K562 (cell line): ENCODE data around the gene CCR9. TPM values are rescaled to one million over a fixed set of nuclear protein-coding genes. Genes with fewer than 3 reads are reported as not detected.

Experiments used
- ADNP ChIP-seq: fragments of 200-800 bp; sonication (Bioruptor generic); IDR thresholded peaks from 2 replicates; pipeline ENCODE4 v1.6.1; 2016; ENCODE audit warnings: missing genetic modification characterization, missing compliant biosample characterization
- FOXM1 ChIP-seq, 2 experiments: fragments of 450-650 bp in 1 of 2; sonication (generic) in 1 of 2; formaldehyde crosslinking in 1 of 2; IDR thresholded peaks; 2 replicates each; pipeline versions ENCODE4 v1.6.1 to v1.9.0; 2017 to 2022; ENCODE audit warnings: low read depth in 2 of 2, mild to moderate bottlenecking in 2 of 2, missing genetic modification reagents in 1 of 2, moderate library complexity in 1 of 2
- PRPF4 ChIP-seq: fragments of 200-400 bp; formaldehyde crosslinking; IDR thresholded peaks from one replicate; pipeline ENCODE4 v1.6.1; 2017; ENCODE audit warnings: low read length, low read depth, mild to moderate bottlenecking; ENCODE audit not compliant: insufficient read depth, poor library complexity, severe bottlenecking
- ZNF174 ChIP-seq: fragments of 250-450 bp; sonication (Bioruptor Pico); IDR thresholded peaks from 2 replicates; pipeline ENCODE4 v1.4.0; 2020; ENCODE audit warnings: mild to moderate bottlenecking
- ZNF76 ChIP-seq: fragments of 250-450 bp; sonication (Bioruptor Pico); IDR thresholded peaks from 2 replicates; pipeline ENCODE4 v1.4.0; 2020; ENCODE audit warnings: mild to moderate bottlenecking, moderate library complexity, borderline replicate concordance
- ZNF79 ChIP-seq: fragments of 250-450 bp; sonication (Bioruptor Pico); IDR thresholded peaks from 2 replicates; pipeline ENCODE4 v1.4.0; 2020; ENCODE audit warnings: low read depth, mild to moderate bottlenecking, moderate library complexity
- polyA plus RNA-seq, 8 experiments: library from polyadenylated mRNA; depleted of rRNA in 4 of 8; stranded (reverse) in 5 of 8; unstranded in 3 of 8; fragments of >200 nt; fragmentation: Nextera tagmentation in 2 of 8; fragmentation: Illumina TruSeq in 1 of 8; extraction: Ambion mirVana in 2 of 8; extraction: Trizol in 1 of 8; gene quantifications; 2 replicates each; pipeline versions ENCODE4 v1.2.1 to v1.2.3, GENCODE V29; 2011 to 2014; ENCODE audit warnings: inconsistent platforms in 1 of 8, missing spikeins in 1 of 8
- total RNA-seq, 7 experiments: library from RNA; depleted of rRNA in 6 of 7; stranded (reverse); fragments of >200 nt in 6 of 7; fragmentation: Illumina TruSeq in 2 of 7; extraction: Trizol in 2 of 7; gene quantifications; 2 replicates each; pipeline versions ENCODE4 v1.2.1 to v1.2.3, GENCODE V29; 2011 to 2021; ENCODE audit warnings: low replicate concordance in 1 of 7
- TF ChIP-seq, protein P1 (sequence below), 2 experiments: fragments of 450-650 bp; IDR thresholded peaks; 2 replicates each; pipeline ENCODE4 v1.6.1; 2016; ENCODE audit warnings: mild to moderate bottlenecking in 2 of 2, borderline replicate concordance in 1 of 2, low read depth in 1 of 2, moderate library complexity in 1 of 2
- TF ChIP-seq, protein P2 (sequence below): sonication (generic); formaldehyde crosslinking; IDR thresholded peaks from 2 replicates; pipeline ENCODE4 v1.8.0; 2022; ENCODE audit warnings: missing genetic modification reagents, mild to moderate bottlenecking, borderline replicate concordance
- TF ChIP-seq, protein P3 (sequence below): fragments of 250-450 bp; sonication (Bioruptor Pico); IDR thresholded peaks from 2 replicates; pipeline ENCODE4 v1.8.0; 2022; ENCODE audit warnings: moderate library complexity, mild to moderate bottlenecking, inconsistent platforms
- TF ChIP-seq, protein P4 (sequence below): sonication (generic); formaldehyde crosslinking; IDR thresholded peaks from 2 replicates; pipeline ENCODE4 v1.8.1; 2023; ENCODE audit warnings: mild to moderate bottlenecking, missing genetic modification reagents
- TF ChIP-seq, protein P5 (sequence below): fragments of 450-650 bp; formaldehyde crosslinking; IDR thresholded peaks from 2 replicates; pipeline ENCODE4 v1.4.0; 2022; ENCODE audit warnings: mild to moderate bottlenecking, moderate library complexity
- TF ChIP-seq, protein P6 (sequence below): sonication (generic); IDR thresholded peaks from 2 replicates; pipeline ENCODE4 v1.6.1; 2016

Gene CCR9
- total and polyA plus RNA-seq, 9 of the 15 experiments (the other 6 are each of a cell fraction or from before 2014, with no cell fraction given) = not detected

DNA sequence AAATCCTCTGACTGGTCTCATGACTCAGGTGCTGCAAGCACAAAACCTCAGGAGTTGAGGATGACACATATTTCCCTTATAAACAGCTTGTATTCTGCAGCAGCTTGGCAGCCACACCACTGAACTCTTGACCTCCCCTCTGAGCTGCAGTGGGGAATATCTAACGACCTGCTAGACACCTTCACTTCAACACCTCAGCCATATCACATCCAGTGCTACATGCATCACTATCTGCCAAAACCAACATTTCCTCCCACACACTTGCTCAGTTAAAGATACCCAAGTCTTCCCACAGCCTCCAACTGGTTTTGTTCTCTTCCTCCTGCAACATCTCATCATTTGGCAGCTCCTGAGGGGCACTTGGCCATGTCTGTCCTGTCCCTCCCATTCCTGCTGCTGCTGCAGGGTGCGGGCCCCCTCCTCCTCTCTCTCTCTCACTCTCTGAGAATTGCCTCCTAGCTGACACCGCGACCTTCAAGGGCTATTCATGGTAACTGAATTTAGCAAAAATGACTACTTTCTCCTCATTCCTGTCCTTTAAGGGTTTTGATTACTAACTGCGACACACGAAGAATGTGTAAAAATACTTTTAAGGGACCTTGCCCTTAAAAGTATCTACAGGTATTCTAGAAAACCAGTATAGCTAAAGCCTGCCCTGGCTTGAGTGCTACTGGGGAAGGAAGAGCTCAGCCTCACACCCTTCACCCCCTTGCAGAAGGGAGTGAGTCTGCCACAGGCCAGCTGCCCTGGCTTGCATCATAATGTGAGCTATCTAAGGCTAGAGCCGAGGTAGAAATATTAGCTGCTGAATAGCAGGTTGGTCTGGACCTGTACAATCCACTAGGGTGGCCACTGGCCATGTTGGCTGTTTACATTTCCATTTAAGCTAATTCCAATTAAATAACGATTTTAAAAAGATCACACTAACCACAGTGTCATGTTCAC is 5.0 kb upstream of the CCR9 start (continued):
- TF ChIP-seq, protein P1, sequence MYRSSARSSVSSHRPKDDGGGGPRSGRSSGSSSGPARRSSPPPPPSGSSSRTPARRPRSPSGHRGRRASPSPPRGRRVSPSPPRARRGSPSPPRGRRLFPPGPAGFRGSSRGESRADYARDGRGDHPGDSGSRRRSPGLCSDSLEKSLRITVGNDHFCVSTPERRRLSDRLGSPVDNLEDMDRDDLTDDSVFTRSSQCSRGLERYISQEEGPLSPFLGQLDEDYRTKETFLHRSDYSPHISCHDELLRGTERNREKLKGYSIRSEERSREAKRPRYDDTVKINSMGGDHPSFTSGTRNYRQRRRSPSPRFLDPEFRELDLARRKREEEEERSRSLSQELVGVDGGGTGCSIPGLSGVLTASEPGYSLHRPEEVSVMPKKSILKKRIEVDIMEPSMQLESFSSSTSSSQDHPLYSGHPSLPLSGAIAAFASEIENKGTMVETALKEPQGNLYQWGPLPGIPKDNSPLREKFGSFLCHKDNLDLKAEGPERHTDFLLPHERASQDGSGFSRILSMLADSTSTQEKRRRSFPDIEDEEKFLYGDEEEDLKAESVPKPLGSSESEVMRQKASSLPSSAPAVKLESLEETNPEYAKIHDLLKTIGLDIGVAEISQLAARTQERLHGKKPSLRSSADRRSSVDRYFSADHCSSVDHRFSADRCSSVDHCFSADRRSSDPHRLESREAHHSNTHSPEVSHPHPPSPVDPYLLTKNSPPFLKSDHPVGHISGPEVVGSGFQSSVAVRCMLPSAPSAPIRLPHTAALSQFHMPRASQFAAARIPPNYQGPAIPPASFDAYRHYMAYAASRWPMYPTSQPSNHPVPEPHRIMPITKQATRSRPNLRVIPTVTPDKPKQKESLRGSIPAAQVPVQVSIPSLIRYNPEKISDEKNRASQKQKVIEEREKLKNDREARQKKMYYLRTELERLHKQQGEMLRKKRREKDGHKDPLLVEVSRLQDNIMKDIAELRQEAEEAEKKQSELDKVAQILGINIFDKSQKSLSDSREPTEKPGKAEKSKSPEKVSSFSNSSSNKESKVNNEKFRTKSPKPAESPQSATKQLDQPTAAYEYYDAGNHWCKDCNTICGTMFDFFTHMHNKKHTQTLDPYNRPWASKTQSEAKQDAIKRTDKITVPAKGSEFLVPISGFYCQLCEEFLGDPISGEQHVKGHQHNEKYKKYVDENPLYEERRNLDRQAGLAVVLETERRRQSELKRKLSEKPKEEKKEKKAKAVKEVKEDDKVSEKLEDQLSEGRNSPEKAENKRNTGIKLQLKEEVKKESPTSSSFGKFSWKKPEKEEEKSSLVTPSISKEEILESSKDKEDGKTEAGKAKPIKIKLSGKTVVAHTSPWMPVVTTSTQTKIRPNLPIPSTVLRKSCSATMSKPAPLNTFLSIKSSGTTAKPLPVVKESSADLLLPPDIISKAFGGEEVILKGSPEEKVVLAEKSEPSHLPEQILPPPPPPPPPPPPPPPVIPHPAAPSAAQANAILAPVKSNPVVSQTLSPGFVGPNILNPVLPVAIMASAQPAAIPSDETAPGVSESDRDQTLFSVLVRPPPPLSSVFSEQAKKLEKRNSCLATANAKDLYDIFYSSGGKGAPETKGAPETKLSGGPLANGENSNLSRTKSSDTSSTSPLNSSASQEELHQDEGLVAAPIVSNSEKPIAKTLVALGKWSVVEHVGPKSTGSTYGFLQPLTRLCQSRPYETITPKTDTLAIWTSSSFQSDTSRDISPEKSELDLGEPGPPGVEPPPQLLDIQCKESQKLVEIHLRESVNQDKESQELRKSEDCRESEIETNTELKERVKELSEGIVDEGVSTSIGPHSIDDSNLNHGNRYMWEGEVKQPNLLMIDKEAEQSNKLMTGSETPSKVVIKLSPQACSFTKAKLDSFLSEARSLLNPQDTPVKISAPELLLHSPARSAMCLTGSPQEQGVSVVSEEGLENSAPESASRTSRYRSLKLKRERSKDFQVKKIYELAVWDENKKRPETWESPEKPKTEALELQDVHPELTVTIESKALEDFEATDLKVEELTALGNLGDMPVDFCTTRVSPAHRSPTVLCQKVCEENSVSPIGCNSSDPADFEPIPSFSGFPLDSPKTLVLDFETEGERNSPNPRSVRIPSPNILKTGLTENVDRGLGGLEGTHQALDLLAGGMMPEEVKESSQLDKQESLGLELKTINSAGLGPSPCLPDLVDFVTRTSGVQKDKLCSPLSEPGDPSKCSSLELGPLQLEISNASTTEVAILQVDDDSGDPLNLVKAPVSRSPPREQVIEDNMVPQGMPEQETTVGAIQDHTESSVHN (IDR thresholded peaks at IDR 0.05; ENCODE audit: borderline replicate concordance in 1 of 2, low read depth in 1 of 2) = no peak
- TF ChIP-seq FOXM1 (IDR thresholded peaks at IDR 0.05; ENCODE audit: low read depth) = peak; percentile 49; the same call in 1 of the 2 replicates
- TF ChIP-seq FOXM1 (CRISPR knock-in tag; IDR thresholded peaks at IDR 0.05; ENCODE audit: low read depth) = no peak
- no peak for TF ChIP-seq ZNF79
- no peak for TF ChIP-seq PRPF4
- no peak for TF ChIP-seq ADNP (tag)
- TF ChIP-seq, protein P2, sequence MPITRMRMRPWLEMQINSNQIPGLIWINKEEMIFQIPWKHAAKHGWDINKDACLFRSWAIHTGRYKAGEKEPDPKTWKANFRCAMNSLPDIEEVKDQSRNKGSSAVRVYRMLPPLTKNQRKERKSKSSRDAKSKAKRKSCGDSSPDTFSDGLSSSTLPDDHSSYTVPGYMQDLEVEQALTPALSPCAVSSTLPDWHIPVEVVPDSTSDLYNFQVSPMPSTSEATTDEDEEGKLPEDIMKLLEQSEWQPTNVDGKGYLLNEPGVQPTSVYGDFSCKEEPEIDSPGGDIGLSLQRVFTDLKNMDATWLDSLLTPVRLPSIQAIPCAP (CRISPR knock-in tag) = no peak
- TF ChIP-seq ZNF76 (CRISPR knock-in tag) = no peak
- TF ChIP-seq, protein P3, sequence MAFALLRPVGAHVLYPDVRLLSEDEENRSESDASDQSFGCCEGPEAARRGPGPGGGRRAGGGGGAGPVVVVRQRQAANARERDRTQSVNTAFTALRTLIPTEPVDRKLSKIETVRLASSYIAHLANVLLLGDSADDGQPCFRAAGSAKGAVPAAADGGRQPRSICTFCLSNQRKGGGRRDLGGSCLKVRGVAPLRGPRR (CRISPR knock-in tag) = no peak
- TF ChIP-seq, protein P4, sequence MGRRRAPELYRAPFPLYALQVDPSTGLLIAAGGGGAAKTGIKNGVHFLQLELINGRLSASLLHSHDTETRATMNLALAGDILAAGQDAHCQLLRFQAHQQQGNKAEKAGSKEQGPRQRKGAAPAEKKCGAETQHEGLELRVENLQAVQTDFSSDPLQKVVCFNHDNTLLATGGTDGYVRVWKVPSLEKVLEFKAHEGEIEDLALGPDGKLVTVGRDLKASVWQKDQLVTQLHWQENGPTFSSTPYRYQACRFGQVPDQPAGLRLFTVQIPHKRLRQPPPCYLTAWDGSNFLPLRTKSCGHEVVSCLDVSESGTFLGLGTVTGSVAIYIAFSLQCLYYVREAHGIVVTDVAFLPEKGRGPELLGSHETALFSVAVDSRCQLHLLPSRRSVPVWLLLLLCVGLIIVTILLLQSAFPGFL (CRISPR knock-in tag) = no peak
- TF ChIP-seq, protein P5, sequence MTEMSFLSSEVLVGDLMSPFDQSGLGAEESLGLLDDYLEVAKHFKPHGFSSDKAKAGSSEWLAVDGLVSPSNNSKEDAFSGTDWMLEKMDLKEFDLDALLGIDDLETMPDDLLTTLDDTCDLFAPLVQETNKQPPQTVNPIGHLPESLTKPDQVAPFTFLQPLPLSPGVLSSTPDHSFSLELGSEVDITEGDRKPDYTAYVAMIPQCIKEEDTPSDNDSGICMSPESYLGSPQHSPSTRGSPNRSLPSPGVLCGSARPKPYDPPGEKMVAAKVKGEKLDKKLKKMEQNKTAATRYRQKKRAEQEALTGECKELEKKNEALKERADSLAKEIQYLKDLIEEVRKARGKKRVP (CRISPR knock-in tag) = no peak
- TF ChIP-seq, protein P6, sequence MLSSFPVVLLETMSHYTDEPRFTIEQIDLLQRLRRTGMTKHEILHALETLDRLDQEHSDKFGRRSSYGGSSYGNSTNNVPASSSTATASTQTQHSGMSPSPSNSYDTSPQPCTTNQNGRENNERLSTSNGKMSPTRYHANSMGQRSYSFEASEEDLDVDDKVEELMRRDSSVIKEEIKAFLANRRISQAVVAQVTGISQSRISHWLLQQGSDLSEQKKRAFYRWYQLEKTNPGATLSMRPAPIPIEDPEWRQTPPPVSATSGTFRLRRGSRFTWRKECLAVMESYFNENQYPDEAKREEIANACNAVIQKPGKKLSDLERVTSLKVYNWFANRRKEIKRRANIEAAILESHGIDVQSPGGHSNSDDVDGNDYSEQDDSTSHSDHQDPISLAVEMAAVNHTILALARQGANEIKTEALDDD = peak; percentile 91
- no peak for TF ChIP-seq ZNF174 (CRISPR knock-in tag)
